Tongue (tissue), 2 donors: ENCODE measurements around the gene PRKAG3. TPM values are rescaled to one million over a fixed set of nuclear protein-coding genes. Genes with fewer than 3 reads are reported as not detected.

Experiments
- DNase-seq: peaks from one replicate; pipeline ENCODE4 v3.0.0-alpha.2; 2015
- total RNA-seq: library from RNA; depleted of rRNA; stranded (reverse); fragments of >200 nt; gene quantifications from one replicate; pipeline ENCODE4 v1.2.3, GENCODE V29; 2014

The PRKAG3 gene
- total RNA-seq, result 19.7 TPM

DNA sequence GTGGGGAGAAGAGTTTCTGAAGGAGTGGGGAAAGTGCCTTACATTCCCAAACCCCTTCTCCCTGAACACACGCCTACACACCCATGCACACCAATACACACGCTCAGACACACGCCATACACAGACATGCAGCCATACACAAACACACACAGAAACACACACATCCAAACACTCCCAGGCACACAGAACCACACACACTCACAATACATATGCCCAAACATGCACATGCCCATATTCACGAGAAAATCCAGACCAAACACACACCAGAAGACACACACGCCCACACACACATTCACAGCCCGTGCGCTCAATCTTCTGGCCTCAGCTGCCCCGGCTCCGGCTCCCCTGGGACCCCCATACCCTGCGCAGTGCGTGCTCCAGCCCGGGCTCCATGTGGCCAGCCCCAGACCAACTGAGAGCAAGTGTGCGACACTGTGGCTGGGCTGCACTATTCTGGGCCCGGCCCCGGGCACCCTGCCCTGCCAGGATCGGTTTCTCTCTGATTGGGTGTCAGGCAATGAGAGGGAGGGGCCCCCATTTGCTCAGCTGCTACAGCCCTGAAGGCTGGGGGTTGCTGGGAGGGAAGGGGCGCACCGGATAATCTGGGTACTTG, at the start of gene PRKAG3:
Gene PRKAG3, minus strand, starts transcription at position 426 of the 613 bp plus-strand sequence.
- peak; percentile 84 for DNase-seq

GRCh38 chr2:218880859-218881594, 49.4 kb upstream of the PRKAG3 start:
- DNase-seq, result no peak

DNA sequence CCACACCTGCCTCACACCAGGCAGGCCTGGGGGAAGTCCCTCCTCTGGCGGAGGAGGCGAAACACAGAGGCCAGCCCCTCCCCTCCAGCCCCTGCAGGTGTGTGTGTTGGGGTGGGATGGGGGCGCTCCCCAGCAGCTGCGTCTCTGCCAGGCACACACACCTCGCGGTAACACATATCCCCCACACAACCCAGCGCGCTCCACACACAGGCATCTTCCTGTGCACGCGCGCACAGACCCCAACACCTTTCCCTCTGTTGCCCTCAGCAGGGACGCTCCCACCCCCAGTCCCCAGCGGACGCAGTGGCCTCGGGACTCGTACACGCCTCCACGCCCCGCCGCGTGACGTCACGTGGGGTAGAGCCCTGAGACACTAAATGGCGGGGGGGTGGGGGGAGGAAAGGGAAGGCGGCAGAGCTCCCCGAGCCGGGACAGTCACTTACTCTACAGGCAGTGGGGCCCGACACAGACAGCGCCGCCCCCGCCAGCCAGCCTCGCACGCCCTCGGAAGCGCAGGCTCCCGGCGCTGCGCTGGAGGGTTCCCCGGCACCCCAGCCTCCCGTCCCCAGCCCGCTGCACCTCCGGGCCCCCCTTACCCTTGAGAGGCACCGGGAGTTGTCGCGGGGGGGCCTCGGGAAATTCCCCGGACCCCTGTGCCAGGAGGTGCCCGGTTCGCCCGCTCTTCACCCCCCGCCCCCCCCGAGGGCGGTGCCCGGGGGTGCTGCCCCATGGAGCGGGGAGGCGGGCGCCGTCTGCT, 48.7 kb upstream of the PRKAG3 start, which contains the start of gene WNT10A:
Gene WNT10A, plus strand, starts transcription at position 751 of the 757 bp plus-strand sequence. CDS start 144 bp downstream, outside the sequence.
- DNase-seq, result no peak

- no peak for DNase-seq
Observed at GRCh38 chr2:218879776-218880101, 48.1 kb upstream of the PRKAG3 start.

DNA sequence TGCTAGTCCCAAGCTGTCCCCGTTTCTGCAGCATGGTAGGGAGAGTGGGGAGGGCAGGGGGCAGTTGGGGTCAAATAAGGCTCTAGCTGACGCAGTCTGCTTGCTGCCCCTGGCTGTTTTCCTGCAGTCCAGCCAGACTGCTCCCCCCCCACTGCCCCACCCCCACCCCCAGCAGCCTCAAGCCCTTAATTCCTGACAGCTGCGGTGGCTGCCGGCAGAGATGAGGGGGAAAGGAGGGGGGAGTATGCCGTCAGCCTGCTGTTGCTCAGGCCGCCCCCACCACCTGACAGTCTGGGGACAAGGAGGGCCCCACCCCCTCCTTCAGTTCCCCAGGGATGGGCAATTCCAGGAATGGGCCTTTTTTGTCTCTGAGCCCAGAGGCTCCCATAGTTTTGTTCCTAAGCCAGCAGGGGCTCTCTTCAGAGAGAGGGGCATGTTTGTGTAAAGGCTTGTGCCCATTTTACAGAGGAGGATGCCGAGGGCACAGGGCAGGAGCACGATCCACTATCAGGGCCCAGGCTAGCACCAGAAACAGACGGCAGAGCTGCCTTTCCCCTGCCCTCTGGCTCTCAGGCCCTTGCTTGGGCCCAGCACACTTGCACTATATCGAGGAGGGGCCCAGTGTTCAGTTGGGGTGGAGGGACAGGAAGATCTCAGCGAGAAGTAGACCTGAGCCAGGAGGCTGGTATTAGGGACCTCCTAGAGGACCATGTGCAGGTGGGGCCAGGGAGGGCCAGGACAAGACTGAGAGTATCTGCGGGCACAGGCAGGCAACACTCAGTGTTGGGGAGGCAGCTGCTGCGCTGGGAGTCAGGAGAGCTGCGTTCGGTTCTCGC, 47.5 kb upstream of the PRKAG3 start:
- peak; percentile 85 for DNase-seq

GRCh38 chr2:218878486-218878885, 46.9 kb upstream of the PRKAG3 start:
- no peak for DNase-seq

DNA sequence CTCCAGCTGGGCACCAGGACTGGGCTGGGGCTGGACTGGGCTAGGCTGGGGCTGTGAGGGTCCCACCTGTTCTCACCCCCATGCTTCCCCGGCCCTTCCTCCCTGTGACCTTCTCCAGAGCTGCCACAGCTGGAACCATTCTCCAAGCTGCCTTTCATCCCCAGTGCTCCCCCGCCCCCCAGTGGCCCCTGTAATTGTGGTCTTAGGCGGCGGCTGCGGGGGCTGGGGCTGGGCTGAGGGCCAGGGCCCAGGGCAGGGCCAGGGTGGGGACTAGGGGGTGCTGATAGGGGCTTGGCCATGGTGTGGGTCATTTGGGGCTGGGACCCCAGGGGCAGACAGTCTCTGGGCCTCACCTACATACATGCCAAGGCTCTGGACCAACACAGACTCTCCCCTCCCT, 46.3 kb upstream of the PRKAG3 start:
- no peak for DNase-seq

- no peak for DNase-seq
Observed at GRCh38 chr2:218877331-218877730, 45.7 kb upstream of the PRKAG3 start.

DNA sequence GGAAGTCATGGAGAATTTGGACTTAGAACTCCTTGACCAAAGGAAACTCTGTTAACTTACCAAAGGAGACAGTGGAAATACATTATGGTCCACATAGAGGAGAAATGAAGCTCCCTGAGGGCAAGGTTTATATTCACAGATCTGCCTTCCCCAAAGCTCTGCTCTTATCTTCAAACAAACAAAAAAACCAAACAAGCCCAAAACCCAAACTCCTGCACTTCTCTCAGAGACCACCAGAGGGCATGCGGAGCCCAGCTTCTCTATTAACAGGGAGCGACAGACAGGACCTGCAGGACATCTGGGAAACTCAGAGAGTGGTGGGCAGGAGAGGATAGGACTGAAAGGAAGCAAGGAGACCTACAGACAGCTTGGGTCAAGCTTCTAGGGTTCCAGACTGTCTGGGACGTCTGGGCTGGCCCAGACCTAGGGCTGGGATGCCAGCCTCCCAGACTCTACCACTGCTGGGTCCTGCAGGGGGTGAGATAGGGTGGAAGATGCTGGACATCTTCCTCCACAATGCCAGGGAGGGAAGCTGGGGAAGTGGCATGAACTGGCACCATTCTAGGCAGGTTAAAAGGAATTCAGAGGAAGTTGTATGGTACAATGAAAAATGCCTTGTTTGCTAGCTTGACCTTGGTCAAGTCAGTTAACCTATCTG, 45.1 kb upstream of the PRKAG3 start:
- peak; percentile 88 for DNase-seq

DNA sequence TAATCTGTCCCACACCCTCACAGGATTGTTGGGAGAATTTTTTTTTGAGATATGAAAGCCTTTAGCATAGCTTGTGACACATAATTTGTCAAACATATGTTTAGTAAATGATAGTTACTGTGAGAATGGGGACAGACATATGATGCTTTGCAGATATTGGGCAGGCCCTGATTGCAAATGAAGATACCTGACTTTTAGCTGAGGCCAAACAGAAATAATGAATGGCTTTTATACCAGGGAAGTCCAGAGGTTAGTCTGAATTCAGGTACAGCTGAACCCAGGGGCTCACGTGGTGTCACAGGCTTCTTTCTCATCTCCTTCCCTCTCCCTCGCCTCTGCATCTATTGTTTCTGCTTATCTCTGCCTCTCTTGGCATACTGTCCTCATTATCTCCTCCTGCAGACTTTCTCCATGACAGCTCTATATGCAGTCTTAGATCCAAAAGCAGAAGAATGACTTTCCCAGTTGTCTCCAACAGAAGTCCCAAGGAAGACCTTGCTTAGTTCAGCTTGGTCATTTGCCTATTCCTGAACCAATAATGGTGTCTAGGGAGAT, 44.2 kb upstream of the PRKAG3 start:
- DNase-seq, result no peak

GRCh38 chr2:218873359-218874194, 42.0 kb upstream of the PRKAG3 start:
- no peak for DNase-seq

DNA sequence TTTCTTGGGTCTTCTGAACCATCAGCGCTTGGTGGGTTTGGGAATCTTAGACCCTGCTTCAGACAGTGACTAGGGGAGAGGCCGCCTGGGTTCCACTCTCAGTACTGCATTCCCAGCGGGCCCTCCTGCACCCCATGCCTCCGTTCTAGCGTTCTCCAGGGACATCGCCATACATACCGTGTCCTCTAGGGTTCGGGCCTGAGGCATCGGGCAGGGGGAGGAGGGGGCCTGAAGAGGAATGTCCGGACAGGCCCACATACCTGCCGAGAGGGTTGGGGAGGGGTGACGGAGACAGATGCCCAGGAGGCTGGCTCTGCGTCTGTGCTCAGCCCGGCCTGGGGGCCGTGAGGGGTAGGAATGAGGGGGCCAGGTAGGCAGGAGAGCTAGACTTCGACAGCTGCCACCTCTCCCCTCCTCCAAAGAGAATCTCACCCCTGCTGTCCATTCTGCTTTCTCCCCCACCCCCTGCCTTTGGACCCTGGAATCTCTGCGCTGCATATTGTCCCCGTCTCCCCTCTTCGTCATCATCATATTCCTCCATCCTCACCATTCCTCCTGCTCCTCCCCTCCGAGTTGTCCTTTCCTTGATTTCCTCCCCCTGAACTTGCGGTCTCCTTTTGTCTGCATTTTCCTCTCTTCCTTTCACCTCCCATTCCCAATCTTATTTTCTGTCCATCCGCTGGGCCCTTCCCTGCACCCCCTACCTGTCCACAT, 41.2 kb upstream of the PRKAG3 start:
- no peak for DNase-seq

GRCh38 chr2:218871345-218872302, 40.0 kb upstream of the PRKAG3 start:
- no peak for DNase-seq

GRCh38 chr2:218870984-218871344, 39.4 kb upstream of the PRKAG3 start:
- no peak for DNase-seq

DNA sequence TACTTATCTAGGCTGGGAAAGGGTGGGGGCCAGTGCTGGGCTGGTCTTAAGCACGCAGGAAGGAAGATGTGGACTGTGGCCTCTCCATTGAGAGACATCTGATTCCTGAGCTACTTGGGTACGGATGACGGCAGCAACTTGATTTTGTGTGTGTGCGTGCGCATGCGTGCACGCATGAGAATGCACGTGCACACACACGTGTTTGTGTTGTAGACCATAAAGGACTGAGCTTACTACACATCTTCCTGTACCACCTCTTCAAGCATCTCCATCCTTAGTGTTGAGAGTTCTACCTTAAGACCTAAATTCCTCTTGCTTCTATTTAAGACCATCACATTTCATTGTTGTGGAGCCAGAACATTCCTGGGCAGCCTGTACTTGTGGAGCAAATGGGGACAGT, 37.5 kb upstream of the PRKAG3 start:
- no peak for DNase-seq

- DNase-seq, result no peak
Observed at GRCh38 chr2:218867900-218868299, 36.3 kb upstream of the PRKAG3 start.

DNA sequence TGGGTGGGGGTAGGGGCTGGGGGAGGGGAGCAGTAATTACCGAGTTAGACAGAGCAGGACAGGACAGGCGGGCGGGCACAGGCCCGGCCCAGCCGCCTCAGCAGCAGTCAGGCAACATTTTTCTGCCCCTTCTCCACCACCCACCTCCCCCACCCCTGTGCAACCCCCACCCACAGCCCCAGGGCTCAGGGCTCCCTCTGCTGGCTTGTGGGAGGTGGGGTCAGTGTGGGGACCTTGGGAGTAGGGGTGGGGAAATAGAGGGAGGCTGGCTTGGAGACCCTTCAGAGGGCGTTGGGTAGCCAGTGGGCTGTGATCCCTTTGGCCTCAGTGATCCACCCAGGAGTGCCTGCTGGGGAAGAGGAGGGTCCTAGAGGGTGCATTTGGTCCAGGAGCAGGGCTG, 34.4 kb upstream of the PRKAG3 start:
- DNase-seq, result no peak

DNA sequence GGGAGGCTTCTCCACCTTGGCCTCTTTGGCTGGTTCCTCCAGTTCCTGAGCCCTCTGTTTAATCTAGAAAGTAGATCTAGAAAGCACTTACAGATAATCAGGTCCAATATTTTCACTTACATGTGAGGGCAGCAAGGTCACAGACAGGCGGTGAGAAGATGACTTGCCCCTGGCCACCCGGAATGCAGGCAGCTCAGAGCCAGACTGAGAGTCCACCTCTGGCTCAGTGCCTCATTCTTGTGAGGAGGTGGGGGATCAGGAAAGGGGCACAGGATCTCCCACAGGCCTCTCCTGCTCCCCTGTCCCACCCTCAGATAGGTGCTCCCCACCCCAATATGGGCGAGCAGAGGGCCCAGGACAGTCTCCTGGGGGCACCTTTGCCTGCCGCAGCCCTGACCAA, 33.8 kb upstream of the PRKAG3 start:
- no peak for DNase-seq

DNA sequence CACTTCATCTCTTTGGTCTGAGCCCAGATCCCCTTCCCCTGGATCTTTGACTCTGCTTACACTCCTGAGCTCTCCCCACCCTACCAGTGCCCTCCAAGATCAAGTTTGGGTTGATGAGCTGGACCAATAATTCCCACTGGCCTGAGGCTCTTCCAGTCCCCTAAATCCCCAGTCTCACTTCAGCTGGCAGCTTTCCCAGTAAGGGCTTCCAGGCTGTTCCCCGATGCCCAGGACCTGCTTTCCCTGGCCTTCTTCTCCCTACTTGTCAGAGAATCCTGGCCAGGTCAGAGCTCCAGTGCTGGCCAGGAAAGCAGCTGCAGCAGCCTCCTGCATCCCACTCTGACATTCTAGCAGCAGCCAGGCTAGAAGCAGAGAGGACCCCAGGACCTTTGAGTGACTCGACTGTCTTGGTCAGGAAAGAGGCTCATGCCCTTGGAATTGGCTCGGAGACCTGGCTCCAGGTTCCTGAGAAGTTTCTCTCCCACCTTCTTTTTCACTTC, 31.5 kb upstream of the PRKAG3 start:
- DNase-seq, result no peak
